ENCODE results near the gene NCAN.

- TF ChIP-seq CTCF (conservative IDR thresholded peaks at IDR 0.05; ENCODE audit: low read depth, low read length) (no peak), EZH2 (IDR thresholded peaks at IDR 0.05; ENCODE audit: low read length, unreplicated experiment) (no peak)
These were observed 9.1 kb upstream of the NCAN start for GRCh38 chr19:19202707-19203011.

Measured in PC-3 (cell line).